LNCaP clone FGC (cell line): Measurements from ENCODE around the gene WDR74.
A peak's percentile ranks its signal among the peaks of the same experiment; 100 is the strongest.

Experiments used
- DNase-seq: peaks from one replicate; pipeline ENCODE4 v3.0.0-alpha.2; 2011; ENCODE audit warnings: low read depth
- H3K4me3 ChIP-seq: 2 replicates; pipeline ENCODE4 v1.5.1; 2011; ENCODE audit warnings: mild to moderate bottlenecking, low read depth, low read length, control low read depth
- TF ChIP-seq, protein P1 (sequence below): IDR thresholded peaks from 2 replicates; pipeline ENCODE4 v1.5.1; 2012; ENCODE audit warnings: mild to moderate bottlenecking; ENCODE audit not compliant: control insufficient read depth, insufficient read depth; ENCODE audit errors: extremely low read depth

The WDR74 gene

DNA sequence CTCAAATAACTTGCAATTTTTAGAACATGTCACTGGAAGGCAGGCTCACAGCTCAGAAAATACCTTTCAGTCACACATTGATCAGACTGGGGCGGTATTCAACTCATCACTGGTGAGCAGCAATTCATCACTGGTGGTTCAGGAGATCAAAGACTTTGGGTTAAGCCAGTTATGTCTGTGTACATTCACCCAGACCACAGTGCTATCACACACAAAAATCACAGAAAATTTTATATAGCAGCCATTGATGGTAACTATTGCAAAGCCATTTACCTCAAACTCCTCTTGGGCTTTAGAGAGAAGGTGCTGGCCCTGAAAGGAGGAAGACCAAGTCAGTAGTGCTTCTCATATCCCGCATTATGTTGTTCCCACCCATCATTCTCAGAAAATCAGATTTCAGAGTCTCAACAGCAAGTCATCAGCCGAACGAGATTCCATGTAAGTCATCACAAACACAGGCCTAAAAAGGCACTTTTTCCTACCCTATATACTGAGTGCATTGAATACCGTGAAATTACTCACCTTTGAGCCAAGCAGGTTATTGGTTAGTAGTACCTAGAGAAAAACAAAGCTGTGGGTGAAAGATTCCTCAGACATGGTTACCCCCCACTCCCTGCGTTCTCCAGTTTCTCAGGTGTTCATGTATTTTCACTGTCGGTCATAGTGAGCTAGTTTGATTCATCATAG, 14.0 kb upstream of the WDR74 start:
- TF ChIP-seq, protein P1, sequence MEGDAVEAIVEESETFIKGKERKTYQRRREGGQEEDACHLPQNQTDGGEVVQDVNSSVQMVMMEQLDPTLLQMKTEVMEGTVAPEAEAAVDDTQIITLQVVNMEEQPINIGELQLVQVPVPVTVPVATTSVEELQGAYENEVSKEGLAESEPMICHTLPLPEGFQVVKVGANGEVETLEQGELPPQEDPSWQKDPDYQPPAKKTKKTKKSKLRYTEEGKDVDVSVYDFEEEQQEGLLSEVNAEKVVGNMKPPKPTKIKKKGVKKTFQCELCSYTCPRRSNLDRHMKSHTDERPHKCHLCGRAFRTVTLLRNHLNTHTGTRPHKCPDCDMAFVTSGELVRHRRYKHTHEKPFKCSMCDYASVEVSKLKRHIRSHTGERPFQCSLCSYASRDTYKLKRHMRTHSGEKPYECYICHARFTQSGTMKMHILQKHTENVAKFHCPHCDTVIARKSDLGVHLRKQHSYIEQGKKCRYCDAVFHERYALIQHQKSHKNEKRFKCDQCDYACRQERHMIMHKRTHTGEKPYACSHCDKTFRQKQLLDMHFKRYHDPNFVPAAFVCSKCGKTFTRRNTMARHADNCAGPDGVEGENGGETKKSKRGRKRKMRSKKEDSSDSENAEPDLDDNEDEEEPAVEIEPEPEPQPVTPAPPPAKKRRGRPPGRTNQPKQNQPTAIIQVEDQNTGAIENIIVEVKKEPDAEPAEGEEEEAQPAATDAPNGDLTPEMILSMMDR: no peak
- peak overlapping the region; percentile 91 for H3K4me3 ChIP-seq
- DNase-seq: no peak

DNA sequence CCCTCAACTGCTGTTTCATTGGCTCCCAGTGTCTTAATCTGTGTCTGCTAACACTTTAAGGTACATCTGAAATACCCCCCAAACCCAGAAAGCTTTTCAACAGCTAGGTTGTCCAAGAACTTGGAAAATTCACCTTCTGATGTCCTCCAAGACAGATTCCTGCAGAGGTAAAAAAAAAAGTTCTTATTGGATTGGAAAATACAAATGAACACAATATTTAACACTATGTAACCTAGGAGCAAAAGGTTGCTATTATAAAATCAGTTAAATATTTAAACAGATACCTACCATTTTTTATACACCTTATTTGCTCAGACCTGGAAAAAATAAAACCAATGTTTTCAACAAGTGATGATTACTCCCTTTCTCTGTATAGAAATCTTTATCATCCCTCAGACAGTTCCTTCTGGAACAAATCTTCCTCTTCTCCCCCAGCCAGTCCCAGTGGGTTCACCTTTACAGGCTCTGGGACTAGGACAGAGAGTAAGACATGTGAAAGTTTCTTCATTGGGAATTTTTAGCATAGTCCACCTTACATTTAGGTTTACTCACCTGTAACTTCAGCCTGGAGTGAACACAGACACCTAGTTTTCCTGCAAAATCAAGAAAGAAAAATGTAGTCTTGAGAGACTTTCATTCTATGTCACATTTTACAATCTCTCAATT, 13.3 kb upstream of the WDR74 start:
- DNase-seq: no peak
- TF ChIP-seq, protein P1: no peak
- peak overlapping the region; percentile 91 for H3K4me3 ChIP-seq

DNA sequence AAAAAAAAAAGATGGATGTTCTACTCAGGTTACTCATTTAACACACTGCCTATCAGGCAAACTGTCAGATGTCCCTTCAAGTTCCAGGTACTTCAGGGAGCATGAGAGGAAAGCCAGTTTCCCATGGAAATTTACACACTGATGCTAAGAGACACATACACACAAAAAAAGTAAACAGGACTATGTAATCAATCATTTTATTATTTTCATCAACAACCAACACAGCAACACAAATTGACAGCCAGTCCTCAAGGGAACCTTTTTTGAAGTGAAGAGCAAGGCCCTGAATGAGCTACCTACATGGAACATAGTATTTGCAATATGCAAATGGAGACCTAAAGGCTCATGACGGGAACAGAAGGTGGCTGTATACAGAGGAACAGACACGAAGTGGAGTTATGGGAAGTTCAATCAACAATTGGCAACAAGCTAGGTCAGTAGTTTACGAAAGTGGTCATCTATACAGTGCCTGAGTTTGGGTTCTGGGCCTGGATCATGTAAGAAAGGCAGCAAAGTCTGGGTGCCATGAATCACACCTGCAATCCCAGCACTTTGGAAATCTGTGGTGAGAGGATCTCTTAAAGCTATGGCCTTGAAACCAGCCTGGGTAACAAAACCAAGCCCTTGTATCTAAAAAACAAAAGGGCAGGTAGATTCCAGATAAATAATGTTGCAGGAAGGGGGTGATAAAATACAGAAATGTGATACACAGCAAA, 12.6 kb upstream of the WDR74 start:
- DNase-seq: no peak
- H3K4me3 ChIP-seq: no peak overlapping the region
- TF ChIP-seq, protein P1: no peak

DNA sequence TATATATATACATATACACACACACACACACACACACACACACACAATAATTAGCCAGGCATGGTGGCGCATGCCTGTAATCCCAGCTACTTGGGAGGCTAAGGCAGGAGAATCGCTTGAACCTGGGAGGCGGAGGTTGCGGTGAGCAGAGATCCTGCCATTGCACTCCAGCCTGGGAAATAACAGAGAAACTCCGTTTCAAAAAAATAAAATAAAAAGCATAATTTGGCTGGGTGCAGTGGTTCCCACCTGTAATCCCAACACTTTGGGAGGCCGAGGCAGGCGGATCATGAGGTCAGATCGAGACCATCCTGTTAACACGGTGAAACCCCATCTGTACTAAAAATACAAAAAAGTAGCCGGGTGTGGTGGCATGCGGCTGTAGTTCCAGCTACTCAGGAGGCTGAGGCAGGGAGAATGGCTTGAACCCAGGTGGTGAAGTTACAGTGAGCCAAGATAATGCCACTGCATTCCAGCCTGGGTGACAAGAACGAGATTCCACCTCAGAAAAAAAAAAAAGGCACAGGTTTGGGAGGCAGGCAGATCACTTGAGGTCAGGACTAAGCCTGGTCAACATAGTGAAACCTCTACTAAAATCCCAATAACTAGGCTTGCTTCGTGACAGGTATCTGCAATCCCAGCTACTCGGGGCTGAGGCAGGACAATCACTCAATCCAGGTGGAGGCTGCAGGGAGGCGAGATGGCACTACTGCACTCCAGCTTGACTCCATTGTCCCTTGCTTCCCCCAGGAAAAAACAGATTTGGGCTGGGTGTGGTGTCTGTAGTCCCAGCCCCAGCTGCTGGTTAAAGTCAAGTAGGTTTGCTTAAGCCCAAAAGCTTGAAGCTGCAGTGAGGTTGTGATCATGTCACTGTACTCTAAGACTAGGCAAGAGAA, 11.8 kb upstream of the WDR74 start:
- H3K4me3 ChIP-seq: no peak overlapping the region
- no peak for DNase-seq
- TF ChIP-seq, protein P1: no peak

DNA sequence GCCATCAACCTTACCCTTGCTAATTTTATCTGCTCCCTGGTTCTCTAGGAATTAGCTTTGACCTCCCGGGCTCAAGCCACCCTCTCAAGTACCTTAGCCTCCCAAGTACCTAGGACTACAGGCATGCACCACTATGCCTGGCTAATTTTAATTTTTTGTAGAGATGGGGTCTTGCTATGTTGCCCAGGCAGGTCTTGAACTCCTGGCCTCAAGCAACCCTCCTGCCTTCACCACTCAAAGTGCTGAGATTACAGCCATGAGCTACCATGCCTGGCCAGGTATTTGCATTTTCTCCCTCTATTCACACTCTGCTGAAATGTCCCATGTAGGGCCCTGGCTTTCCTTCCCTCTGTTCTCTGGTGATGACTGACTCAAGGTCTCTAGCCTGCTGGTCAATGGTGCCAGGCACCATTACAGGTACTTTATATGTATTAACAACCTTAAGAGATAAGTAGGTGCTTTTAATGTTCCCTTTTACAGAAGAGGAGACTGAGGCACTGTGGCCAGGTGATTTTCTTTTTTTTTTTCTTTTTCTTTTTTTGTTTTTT, 8.5 kb upstream of the WDR74 start:
- DNase-seq: no peak
- TF ChIP-seq, protein P1: no peak
- H3K4me3 ChIP-seq: no peak overlapping the region

DNA sequence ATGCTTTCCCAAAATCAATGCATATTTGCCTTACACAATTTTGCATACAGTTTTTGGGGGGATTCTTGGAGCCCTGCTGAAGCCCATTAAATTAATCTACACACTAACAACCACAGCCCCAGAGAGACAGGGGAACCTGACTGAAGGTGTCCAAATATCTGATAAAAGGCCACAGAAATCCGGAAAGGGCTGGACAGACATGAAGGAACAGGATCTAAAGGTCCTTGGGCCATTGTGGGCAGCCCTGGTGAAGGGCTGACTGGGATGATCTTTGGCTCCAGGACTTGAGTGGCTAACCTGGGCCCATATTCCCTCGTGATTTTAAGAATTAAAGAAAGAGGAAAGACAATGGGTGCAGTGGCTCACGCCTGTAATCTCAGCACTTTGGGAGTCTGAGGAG, 6.8 kb upstream of the WDR74 start:
- no peak for DNase-seq
- TF ChIP-seq, protein P1: no peak

More for the DNA sequence above, 6.8 kb upstream of the WDR74 start:
- no peak overlapping the region for H3K4me3 ChIP-seq
